AML-193 (cell line): ENCODE measurements around the gene CEP57.
"Not testable (repeated sequence)": the region's sequence is repeated elsewhere in the genome, so short reads cannot be mapped to it uniquely, and the experiment has no call there.

Experiments used
- DNase-seq, 2 experiments: peaks; one replicate each; lab custom pipeline; 2025; lab: John Stamatoyannopoulos, UW

CEP57 gene

GRCh38 chr11:95799546-95799945, 9.2 kb downstream of the CEP57 start:
- DNase-seq = no peak

GRCh38 chr11:95800438-95800837, 10.1 kb downstream of the CEP57 start:
- no peak for DNase-seq

- no peak for DNase-seq
Measured at GRCh38 chr11:95802806-95803205, 12.5 kb downstream of the CEP57 start.

- DNase-seq = no peak
Measured at GRCh38 chr11:95803973-95804372, 13.7 kb downstream of the CEP57 start.

- DNase-seq = no peak
Measured at GRCh38 chr11:95805869-95806268, 15.6 kb downstream of the CEP57 start.

- not testable (repeated sequence) for DNase-seq
Measured at GRCh38 chr11:95806464-95806863, 16.2 kb downstream of the CEP57 start.

GRCh38 chr11:95811052-95811451, 20.8 kb downstream of the CEP57 start:
- not testable (repeated sequence) for DNase-seq

- DNase-seq = no peak
Measured at GRCh38 chr11:95816037-95816436, 25.7 kb downstream of the CEP57 start.

- DNase-seq = no peak
Measured at GRCh38 chr11:95821640-95822039, 31.3 kb downstream of the CEP57 start.

- DNase-seq = peak; percentile 38 to 39
Measured at GRCh38 chr11:95827696-95828095, 37.4 kb downstream of the CEP57 start.

GRCh38 chr11:95829580-95830259, 39.4 kb downstream of the CEP57 start:
- no peak for DNase-seq

GRCh38 chr11:95831198-95831883, 41.0 kb downstream of the CEP57 start:
- no peak for DNase-seq

GRCh38 chr11:95832763-95833162, 42.5 kb downstream of the CEP57 start:
- DNase-seq = no peak

- DNase-seq = no peak
Measured at GRCh38 chr11:95833378-95833777, 43.1 kb downstream of the CEP57 start.

GRCh38 chr11:95835351-95835750, 45.1 kb downstream of the CEP57 start:
- no peak for DNase-seq

- DNase-seq = peak; percentile 35 to 61
Measured at GRCh38 chr11:95835768-95836488, 45.6 kb downstream of the CEP57 start.

GRCh38 chr11:95845167-95845566, 54.9 kb downstream of the CEP57 start:
- DNase-seq = no peak

GRCh38 chr11:95849087-95849825, 59.0 kb downstream of the CEP57 start:
- DNase-seq = peak; percentile 61 to 65

GRCh38 chr11:95850137-95850536, 59.8 kb downstream of the CEP57 start:
- DNase-seq = no peak

GRCh38 chr11:95853138-95853537, 62.8 kb downstream of the CEP57 start:
- no peak for DNase-seq

- DNase-seq = no peak
Measured at GRCh38 chr11:95853862-95854261, 63.6 kb downstream of the CEP57 start.

GRCh38 chr11:95854362-95854761, 64.1 kb downstream of the CEP57 start:
- DNase-seq = not testable (repeated sequence)
